HG03378 (cell line): ENCODE measurements around the gene IQCB1.
"Not testable (repeated sequence)": the region's sequence is repeated elsewhere in the genome, so short reads cannot be mapped to it uniquely, and the experiment has no call there.

Experiments used
- ATAC-seq: cut with Tn5 transposase; IDR thresholded peaks from one replicate; pipeline ENCODE4 v1.9.1; 2021; ENCODE audit warnings: mild to moderate bottlenecking, moderate library complexity; ENCODE audit not compliant: unreplicated experiment

The IQCB1 gene, protein sequence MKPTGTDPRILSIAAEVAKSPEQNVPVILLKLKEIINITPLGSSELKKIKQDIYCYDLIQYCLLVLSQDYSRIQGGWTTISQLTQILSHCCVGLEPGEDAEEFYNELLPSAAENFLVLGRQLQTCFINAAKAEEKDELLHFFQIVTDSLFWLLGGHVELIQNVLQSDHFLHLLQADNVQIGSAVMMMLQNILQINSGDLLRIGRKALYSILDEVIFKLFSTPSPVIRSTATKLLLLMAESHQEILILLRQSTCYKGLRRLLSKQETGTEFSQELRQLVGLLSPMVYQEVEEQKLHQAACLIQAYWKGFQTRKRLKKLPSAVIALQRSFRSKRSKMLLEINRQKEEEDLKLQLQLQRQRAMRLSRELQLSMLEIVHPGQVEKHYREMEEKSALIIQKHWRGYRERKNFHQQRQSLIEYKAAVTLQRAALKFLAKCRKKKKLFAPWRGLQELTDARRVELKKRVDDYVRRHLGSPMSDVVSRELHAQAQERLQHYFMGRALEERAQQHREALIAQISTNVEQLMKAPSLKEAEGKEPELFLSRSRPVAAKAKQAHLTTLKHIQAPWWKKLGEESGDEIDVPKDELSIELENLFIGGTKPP

DNA sequence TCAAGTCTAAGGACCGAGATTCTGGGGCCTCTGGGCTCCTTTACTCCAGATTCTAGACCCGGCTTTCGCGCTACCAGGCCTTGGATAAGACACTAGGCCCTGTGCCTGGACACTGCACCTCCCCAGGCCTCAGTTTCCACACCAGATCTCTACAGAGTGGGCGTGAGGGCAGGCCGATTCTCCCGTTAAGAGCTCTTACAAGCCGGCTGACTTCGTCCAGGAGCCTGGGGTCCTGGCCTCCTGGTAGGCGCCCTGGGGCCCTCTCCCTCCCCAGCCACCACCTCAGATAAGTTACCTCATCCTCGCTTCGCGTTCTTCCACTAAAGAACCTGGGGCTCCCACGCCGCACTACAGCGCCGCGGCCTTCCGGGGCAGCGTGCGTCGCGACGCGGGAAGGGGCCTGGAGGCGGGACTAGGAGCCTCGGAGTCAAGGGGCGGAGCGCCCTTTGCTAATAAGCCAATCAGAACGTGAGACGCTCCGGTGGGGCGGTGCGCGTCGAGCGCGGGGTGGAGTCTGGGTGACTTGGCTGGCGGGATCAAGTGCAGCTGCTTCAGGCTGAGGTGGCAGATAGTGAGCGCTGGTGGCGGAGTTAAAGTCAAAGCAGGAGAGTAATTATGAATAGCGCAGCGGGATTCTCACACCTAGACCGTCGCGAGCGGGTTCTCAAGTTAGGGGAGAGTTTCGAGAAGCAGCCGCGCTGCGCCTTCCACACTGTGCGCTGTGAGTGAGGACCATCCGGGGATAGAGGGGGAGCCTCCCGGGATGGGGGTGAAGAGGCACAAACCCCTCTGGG is at the start of gene IQCB1, which contains the start of gene EAF2:
Gene IQCB1 (minus strand): TSS at position 390 of the 794 bp plus-strand sequence. CDS start 6,100 bp downstream, outside the sequence.
Gene EAF2 (plus strand): TSS at position 539 of the 794 bp plus-strand sequence. CDS start 77 bp downstream, at position 616.
- peak; percentile 95 for ATAC-seq

- ATAC-seq = no peak
Observed at GRCh38 chr3:121883507-121883906, 48.6 kb upstream of the IQCB1 start.

DNA sequence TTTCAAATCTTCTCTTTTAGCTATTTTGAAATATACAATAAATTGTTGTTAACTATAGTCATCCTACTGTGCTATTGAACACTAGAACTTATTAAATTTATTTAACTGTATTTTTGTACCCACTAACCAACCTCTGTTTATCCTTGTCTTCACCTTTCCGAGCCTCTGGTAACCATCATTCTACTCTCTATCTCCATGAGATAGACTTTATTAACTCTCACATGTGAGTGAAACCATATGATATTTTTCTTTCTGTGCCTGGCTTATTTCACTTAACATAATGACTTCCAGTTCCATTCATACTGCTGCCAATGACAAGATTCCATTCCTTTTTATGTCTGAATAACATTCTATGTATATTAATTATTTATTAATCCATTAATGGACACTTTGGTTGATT is 43.6 kb upstream of the IQCB1 start:
- no peak for ATAC-seq

DNA sequence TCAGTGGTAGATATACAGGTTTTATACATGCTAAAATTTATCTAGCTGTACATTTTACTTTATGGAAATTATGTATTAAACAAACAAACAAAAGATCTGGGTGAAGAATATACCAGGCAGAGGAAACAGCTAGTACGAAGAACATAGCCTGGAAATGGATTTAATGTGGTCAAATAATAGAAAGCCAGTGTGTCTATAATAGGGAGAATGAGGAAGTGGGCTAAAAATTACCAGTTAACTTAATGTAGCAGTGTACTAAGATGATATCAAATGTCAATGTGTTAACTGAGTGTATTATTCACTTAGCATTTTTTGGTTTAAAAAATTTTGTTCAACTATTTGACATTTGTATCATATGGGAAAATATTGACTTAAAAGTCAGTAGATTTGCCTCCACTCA is 36.6 kb upstream of the IQCB1 start:
- ATAC-seq = no peak

- ATAC-seq = no peak
Observed at GRCh38 chr3:121870717-121871116, 35.9 kb upstream of the IQCB1 start.

GRCh38 chr3:121869736-121870135 is 34.9 kb upstream of the IQCB1 start:
- no peak for ATAC-seq

- no peak for ATAC-seq
Observed at GRCh38 chr3:121863801-121864200, 28.9 kb upstream of the IQCB1 start.

DNA sequence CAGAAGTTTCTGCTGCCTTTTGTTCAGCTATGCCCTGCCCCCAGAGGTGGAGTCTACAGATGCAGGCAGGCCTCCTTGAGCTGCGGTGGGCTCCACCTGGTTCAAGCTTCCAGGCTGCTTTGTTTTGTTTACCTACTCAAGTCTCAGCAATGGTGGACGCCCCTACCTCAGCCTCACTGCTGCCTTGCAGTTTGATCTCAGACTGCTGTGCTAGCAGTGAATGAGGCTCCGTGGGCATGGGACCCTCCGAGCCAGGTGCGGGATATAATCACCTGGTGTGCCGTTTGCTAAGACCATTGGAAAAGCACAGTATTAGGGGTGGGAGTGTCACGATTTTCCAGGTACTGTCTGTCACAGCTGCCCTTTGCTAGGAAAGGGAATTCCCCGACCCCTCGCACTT is 28.4 kb upstream of the IQCB1 start:
- ATAC-seq = not testable (repeated sequence)

GRCh38 chr3:121857778-121858177 is 22.9 kb upstream of the IQCB1 start:
- not testable (repeated sequence) for ATAC-seq

DNA sequence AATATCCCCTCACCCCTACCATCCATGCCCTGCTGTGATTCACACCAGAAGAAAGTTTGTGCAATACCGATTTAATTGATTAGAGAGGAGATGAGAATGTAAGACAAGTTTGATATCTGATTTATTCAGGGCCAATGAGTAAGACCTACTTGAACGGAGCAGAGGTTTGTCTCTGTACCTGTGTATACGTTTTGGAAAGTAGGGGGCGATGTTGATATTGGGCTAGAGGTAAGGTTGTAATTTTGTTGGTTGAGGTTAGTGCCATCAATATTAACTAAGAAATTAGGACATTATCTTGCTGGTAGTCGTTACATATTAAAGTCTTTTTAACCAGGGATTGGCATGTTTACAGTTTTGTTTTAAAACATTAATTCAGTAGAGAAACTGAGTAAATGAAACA is 20.7 kb upstream of the IQCB1 start:
- ATAC-seq = no peak

DNA sequence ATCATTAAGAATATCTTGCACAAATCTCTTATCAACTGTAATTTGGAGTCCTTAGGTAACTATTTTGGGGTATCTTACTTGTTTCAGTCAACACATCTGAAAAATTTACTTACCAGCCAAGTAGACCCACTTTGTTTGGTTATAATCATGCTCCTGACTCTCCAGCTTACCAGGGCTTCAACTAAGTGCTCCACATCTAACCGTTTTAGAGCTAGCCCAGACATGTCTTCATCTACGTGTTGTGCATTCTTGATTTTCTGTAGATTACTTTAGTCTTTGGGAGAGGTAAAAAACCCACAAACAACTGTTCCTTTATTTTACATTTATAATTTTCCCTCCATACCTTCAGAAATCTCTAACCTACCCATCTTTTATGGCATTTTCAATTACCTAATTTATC is 17.4 kb upstream of the IQCB1 start:
- ATAC-seq = no peak

- ATAC-seq = no peak
Observed at GRCh38 chr3:121844892-121845291, 10.0 kb upstream of the IQCB1 start.

- no peak for ATAC-seq
Observed at GRCh38 chr3:121839962-121840361, 5.1 kb upstream of the IQCB1 start.

- ATAC-seq = no peak
Observed at GRCh38 chr3:121836481-121836880, 1.6 kb upstream of the IQCB1 start.

- ATAC-seq = no peak
Observed at GRCh38 chr3:121836064-121836463, 1.2 kb upstream of the IQCB1 start.

DNA sequence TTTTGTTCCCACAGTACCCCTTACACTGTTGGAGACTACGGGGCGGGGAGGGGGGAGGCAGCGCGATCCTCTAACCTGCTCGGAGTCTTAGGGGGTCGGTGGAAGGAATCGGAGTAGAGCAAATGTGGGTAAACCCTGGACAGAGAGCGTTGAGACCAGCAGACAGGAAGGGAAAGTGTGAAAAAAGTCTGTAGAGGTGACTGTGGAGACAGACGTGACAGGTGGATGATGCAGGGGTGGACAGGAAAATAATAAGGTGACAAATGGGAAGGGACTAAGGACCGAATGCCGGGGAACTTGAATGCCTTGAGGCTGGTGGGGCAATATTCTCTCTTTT is 573 bp upstream of the IQCB1 start:
- peak; percentile 10 for ATAC-seq

GRCh38 chr3:121834157-121834670 is 646 bp downstream of the IQCB1 start:
- no peak for ATAC-seq

GRCh38 chr3:121822973-121823372 is 11.9 kb downstream of the IQCB1 start:
- no peak for ATAC-seq

DNA sequence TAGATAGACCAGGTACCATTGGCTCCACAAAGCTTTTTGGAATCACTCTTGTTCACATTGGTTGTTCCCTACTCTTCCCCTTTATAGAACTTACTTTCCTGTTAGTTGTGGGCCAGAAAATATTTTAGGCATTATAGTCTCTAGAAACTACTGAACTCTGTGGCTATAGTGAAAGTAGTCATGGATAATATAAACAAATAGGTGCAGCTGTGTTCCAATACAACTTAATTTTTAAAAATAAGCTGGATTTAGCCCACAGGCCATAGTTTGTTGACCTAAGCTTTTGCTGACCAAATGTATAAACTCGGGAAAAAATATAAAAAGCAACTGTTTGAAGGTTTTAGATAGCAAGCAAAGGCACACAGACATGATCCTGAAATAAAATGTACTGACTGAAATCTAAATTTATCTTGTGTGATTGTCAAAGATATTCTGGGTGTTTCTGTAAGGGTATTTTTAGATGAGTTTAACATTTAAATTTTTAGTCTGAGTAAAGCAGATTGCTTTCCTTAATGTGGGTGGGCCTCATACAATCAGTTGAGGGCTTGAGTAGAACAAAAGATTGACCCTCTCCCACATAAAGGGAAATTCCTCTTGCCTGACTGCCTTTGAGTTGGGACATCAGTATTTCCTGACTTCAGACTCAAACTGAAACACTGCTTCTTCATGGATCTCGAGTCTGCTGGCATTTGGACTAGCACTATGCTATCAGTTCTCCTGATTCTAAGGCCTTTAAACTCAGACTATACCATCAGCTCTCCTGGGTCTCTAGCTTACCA is 13.2 kb downstream of the IQCB1 start:
- ATAC-seq = no peak

DNA sequence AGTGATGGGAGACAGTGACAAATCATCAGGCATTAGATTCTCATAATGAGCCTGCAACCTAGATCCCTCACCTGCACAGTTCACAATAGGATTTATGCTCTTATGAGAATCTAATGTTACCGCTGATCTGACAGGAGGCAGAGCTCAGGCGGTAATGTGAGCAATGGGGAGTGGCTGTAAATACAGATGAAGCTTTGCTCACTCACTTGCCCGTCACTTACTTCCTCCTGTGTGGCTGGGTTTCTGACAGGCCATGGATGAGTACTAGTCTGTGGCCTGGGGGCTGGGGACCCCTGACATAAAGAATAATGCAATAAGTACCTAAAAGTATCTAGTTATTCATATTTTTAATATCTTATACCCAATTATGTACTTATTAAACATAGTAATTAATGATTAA is 15.6 kb downstream of the IQCB1 start:
- no peak for ATAC-seq

GRCh38 chr3:121818578-121818977 is 16.3 kb downstream of the IQCB1 start:
- no peak for ATAC-seq
